A549 (cell line): Measurements from ENCODE around the gene KCNJ14.

Experiments used
- CEBPB ChIP-seq, 2 experiments: fragments of >200 bp in 1 of 2; sonication (Bioruptor Twin) in 1 of 2; formaldehyde crosslinking in 1 of 2; IDR thresholded peaks; 2 replicates each; pipeline ENCODE4 v1.6.1; 2012 to 2016
- CHD2 ChIP-seq: fragments of 150-350 bp; IDR thresholded peaks from 2 replicates; pipeline ENCODE4 v1.6.1; 2014; ENCODE audit warnings: low read length; ENCODE audit not compliant: partially characterized antibody
- CTCF ChIP-seq: fragments of >200 bp; sonication (Bioruptor Twin); formaldehyde crosslinking; IDR thresholded peaks from 3 replicates; pipeline ENCODE4 v1.5.1; 2016
- EP300 ChIP-seq, 2 experiments: fragments of >200 bp; sonication (Bioruptor Twin); formaldehyde crosslinking; IDR thresholded peaks; 2 replicates in 1 of 2; 3 replicates in 1 of 2; pipeline ENCODE4 v1.6.1; 2016 to 2017
- HOXB13 ChIP-seq: fragments of 250-450 bp; sonication (Bioruptor Pico); IDR thresholded peaks from 2 replicates; pipeline ENCODE4 v1.5.0; 2020; ENCODE audit warnings: low read depth, mild to moderate bottlenecking, moderate library complexity
- JUN ChIP-seq, 2 experiments: fragments of >200 bp; sonication (Bioruptor Twin); formaldehyde crosslinking; IDR thresholded peaks; 2 replicates in 1 of 2; 3 replicates in 1 of 2; pipeline ENCODE4 v1.6.1; 2016 to 2017
- NR3C1 ChIP-seq: fragments of >200 bp; sonication (Bioruptor Twin); formaldehyde crosslinking; IDR thresholded peaks from 3 replicates; pipeline ENCODE4 v1.6.1; 2017
- POLR2A ChIP-seq: IDR thresholded peaks from 2 replicates; pipeline ENCODE4 v1.6.1; 2012; ENCODE audit warnings: mild to moderate bottlenecking, low read length
- POLR2AphosphoS2 ChIP-seq: conservative IDR thresholded peaks from 2 replicates; pipeline ENCODE4 v1.6.1; 2012; ENCODE audit warnings: low read length, improper control_type of control experiment, inconsistent platforms
- RAD21 ChIP-seq, 2 experiments: fragments of >200 bp in 1 of 2; sonication (Bioruptor Twin) in 1 of 2; formaldehyde crosslinking in 1 of 2; IDR thresholded peaks in 1 of 2; conservative IDR thresholded peaks in 1 of 2; 2 replicates in 1 of 2; 3 replicates in 1 of 2; pipeline ENCODE4 v1.6.1; 2012 to 2018; ENCODE audit warnings: inconsistent platforms in 1 of 2
- REST ChIP-seq: fragments of 200-600 bp; sonication (generic); IDR thresholded peaks from 2 replicates; pipeline ENCODE4 v1.6.1; 2016; ENCODE audit warnings: antibody characterized with exemption, mild to moderate bottlenecking, moderate library complexity

DNA sequence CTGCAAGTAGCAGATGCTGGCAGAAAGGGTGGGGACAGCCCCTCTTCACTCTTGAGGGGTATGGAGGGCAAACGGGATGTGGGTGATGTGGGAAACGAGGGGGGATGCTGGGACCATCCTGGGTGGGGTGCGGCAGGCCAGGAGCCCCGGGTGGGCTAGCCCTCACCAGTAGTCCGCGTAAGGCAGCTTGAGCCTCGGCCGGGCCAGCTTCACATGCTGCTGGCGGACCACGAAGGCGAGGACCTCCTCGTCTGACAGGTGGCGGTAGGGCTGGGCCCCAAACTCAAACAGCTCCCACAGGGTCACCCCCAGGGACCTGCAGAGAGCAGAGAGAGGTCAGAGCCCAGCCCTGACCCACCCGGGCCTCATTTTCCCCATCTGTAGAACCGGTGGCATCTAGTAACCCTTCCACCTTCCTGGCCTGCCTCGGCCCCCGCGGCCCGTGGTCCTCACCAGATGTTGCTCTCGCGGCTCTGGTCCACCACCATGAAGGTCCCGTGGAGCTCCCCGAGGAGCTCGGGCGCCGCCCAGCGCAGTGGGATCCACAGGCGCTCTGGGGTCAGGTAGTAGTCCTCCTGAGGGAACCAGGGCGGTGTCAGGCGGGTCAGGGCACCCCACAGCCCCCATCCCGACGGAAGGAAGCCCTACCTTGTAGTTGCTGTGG lies 45.6 kb downstream of the KCNJ14 start:
- no peak for TF ChIP-seq POLR2A
- TF ChIP-seq CTCF: no peak
- no peak for TF ChIP-seq CEBPB (IDR thresholded peaks at IDR 0.05)
- no peak for TF ChIP-seq REST
- TF ChIP-seq NR3C1: no peak
- TF ChIP-seq HOXB13 (CRISPR knock-in tag): no peak
- TF ChIP-seq RAD21 (conservative IDR thresholded peaks at IDR 0.05 in 1 of 2, IDR thresholded peaks at IDR 0.05 in 1 of 2): no peak
- no peak for TF ChIP-seq POLR2AphosphoS2
- TF ChIP-seq EP300 (IDR thresholded peaks at IDR 0.05): no peak
- TF ChIP-seq JUN (IDR thresholded peaks at IDR 0.05): no peak
- no peak for TF ChIP-seq CHD2
